GM18505 (cell line): ENCODE measurements around the gene PDHA1.

Experiments
- ATAC-seq: cut with Tn5 transposase; IDR thresholded peaks from one replicate; pipeline ENCODE4 v1.9.1; 2021; ENCODE audit not compliant: unreplicated experiment
- POLR2A ChIP-seq: IDR thresholded peaks from 4 replicates; pipeline ENCODE4 v1.6.1; 2011; ENCODE audit warnings: borderline replicate concordance; ENCODE audit not compliant: insufficient read depth, insufficient read length; ENCODE audit errors: extremely low read depth

Gene PDHA1

GRCh38 chrX:19388741-19389140 is 45.0 kb downstream of the PDHA1 start:
- no peak for ATAC-seq
- no peak for TF ChIP-seq POLR2A

- no peak for ATAC-seq
Observed at GRCh38 chrX:19389227-19389845, 45.6 kb downstream of the PDHA1 start.

GRCh38 chrX:19392078-19392477 is 48.4 kb downstream of the PDHA1 start:
- ATAC-seq, result no peak
- TF ChIP-seq POLR2A, result no peak

More at GRCh38 chrX:19389227-19389845, 45.6 kb downstream of the PDHA1 start:
- TF ChIP-seq POLR2A, result no peak

GRCh38 chrX:19392703-19393102 is 49.0 kb downstream of the PDHA1 start:
- TF ChIP-seq POLR2A, result no peak
- ATAC-seq, result no peak

GRCh38 chrX:19403696-19404095 is 60.0 kb downstream of the PDHA1 start:
- ATAC-seq, result no peak
- no peak for TF ChIP-seq POLR2A

- ATAC-seq, result no peak
- TF ChIP-seq POLR2A, result no peak
Observed at GRCh38 chrX:19410259-19410658, 66.5 kb downstream of the PDHA1 start.
